AG09309 (cell line): Measurements from ENCODE around the gene APOH.

Source experiments
- DNase-seq: peaks from one replicate; pipeline ENCODE4 v3.0.0-alpha.2; 2010; ENCODE audit warnings: low read depth
- H3K4me3 ChIP-seq: 2 replicates; pipeline ENCODE4 v1.5.1; 2011; ENCODE audit warnings: mild to moderate bottlenecking, low read depth, low read length, moderate library complexity; ENCODE audit not compliant: control insufficient read depth
- CTCF ChIP-seq: IDR thresholded peaks from 2 replicates; pipeline ENCODE4 v1.5.1; 2011; ENCODE audit warnings: mild to moderate bottlenecking, low read depth, low read length, inconsistent platforms; ENCODE audit not compliant: insufficient read depth, control insufficient read depth; ENCODE audit errors: missing control alignments

APOH gene

GRCh38 chr17:66183529-66183928 is 45.7 kb downstream of the APOH start:
- no peak for TF ChIP-seq CTCF
- DNase-seq, result no peak
- H3K4me3 ChIP-seq, result no peak overlapping the region

- TF ChIP-seq CTCF, result no peak
- DNase-seq, result no peak
- no peak overlapping the region for H3K4me3 ChIP-seq
Measured at GRCh38 chr17:66178642-66179041, 50.6 kb downstream of the APOH start.

- no peak for DNase-seq
- TF ChIP-seq CTCF, result no peak
- no peak overlapping the region for H3K4me3 ChIP-seq
Measured at GRCh38 chr17:66177048-66177447, 52.2 kb downstream of the APOH start.

GRCh38 chr17:66175892-66176291 is 53.3 kb downstream of the APOH start:
- no peak overlapping the region for H3K4me3 ChIP-seq
- no peak for DNase-seq
- TF ChIP-seq CTCF, result no peak

GRCh38 chr17:66172691-66173223 is 56.5 kb downstream of the APOH start:
- H3K4me3 ChIP-seq, result no peak overlapping the region
- no peak for TF ChIP-seq CTCF
- no peak for DNase-seq

GRCh38 chr17:66172144-66172543 is 57.1 kb downstream of the APOH start:
- TF ChIP-seq CTCF, result no peak
- DNase-seq, result no peak
- H3K4me3 ChIP-seq, result no peak overlapping the region

GRCh38 chr17:66171692-66172091 is 57.5 kb downstream of the APOH start:
- no peak for DNase-seq
- no peak overlapping the region for H3K4me3 ChIP-seq
- TF ChIP-seq CTCF, result no peak
